Transverse colon (tissue), 4 donors: ENCODE measurements around the gene EFR3B. TPM values are rescaled to one million over a fixed set of nuclear protein-coding genes. Genes with fewer than 3 reads are reported as not detected.

Experiments
- DNase-seq: peaks from one replicate; pipeline ENCODE4 v3.0.0-alpha.2; 2019
- H3K27ac ChIP-seq, 4 donors: fragments of 200-600 bp; sonication (generic); 2 replicates each; pipeline ENCODE4 v1.5.1; 2016 to 2018; ENCODE audit warnings: inconsistent platforms in 4 of 4
- H3K27me3 ChIP-seq: fragments of 200-600 bp; sonication (generic); 2 replicates; pipeline ENCODE4 v1.5.1; 2017; ENCODE audit warnings: inconsistent platforms
- H3K36me3 ChIP-seq, 4 donors: fragments of 200-600 bp; sonication (generic); 2 replicates each; pipeline ENCODE4 v1.5.1; 2017 to 2019; ENCODE audit warnings: inconsistent platforms in 4 of 4
- H3K4me1 ChIP-seq, 4 donors: fragments of 200-600 bp; sonication (generic); 2 replicates each; pipeline ENCODE4 v1.5.1; 2017 to 2020; ENCODE audit warnings: inconsistent platforms in 4 of 4
- H3K4me3 ChIP-seq, 4 donors: fragments of 200-600 bp; sonication (generic); 1 replicate in 1 of 4; 2 replicates in 3 of 4; pipeline versions ENCODE4 v1.5.1 to v1.6.1; 2017 to 2019; ENCODE audit warnings: inconsistent platforms in 4 of 4
- H3K9me3 ChIP-seq, 2 donors: fragments of 200-600 bp; sonication (generic); 2 replicates each; pipeline ENCODE4 v1.5.1; 2017 to 2019; ENCODE audit warnings: inconsistent platforms in 2 of 2
- CTCF ChIP-seq, 5 experiments: fragments of 200-600 bp in 3 of 5; fragments of 450-650 bp in 2 of 5; sonication (generic) in 3 of 5; IDR thresholded peaks; 1 replicate in 2 of 5; 2 replicates in 3 of 5; pipeline ENCODE4 v1.5.1; 2016 to 2017; ENCODE audit warnings: antibody characterized with exemption in 5 of 5, inconsistent platforms in 3 of 5, mild to moderate bottlenecking in 2 of 5, moderate library complexity in 1 of 5
- EP300 ChIP-seq: sonication (generic); formaldehyde crosslinking; IDR thresholded peaks from one replicate; pipeline ENCODE4 v1.6.1; 2017; ENCODE audit warnings: antibody characterized with exemption, low read depth
- POLR2A ChIP-seq: fragments of 450-650 bp; IDR thresholded peaks from one replicate; pipeline ENCODE4 v1.6.1; 2016; ENCODE audit warnings: antibody characterized with exemption, mild to moderate bottlenecking, moderate library complexity
- POLR2AphosphoS5 ChIP-seq, 3 donors: sonication (generic); formaldehyde crosslinking; IDR thresholded peaks; one replicate each; pipeline ENCODE4 v1.6.1; 2016; ENCODE audit warnings: antibody characterized with exemption in 3 of 3
- WGBS, 2 donors: methylation state at CpG; one replicate each; pipeline ENCODE4 v1.1.5; 2018; ENCODE audit warnings: low coverage in 1 of 2; 5-methylcytosine and 5-hydroxymethylcytosine counted together
- in situ Hi-C, 4 donors: fragments of 200-750 bp; cut with MboI; loops; one replicate each; pipeline versions ENCODE4 v1.15.0 to v1.15.1; 2017; ENCODE audit warnings: low sequenced_read_pairs in 3 of 4, low pct_ligation_motif_present in 1 of 4, low pct_unique_long_range_greater_than_20kb in 1 of 4
- intact Hi-C: fragments of 100-400 bp; cut with DNase I; formaldehyde crosslinking; loops from one replicate; pipeline ENCODE4 v1.15.1; 2023; ENCODE audit warnings: low total_unique reads
- total RNA-seq, 4 donors: library from RNA; depleted of rRNA; stranded (reverse); fragments of >200 nt; gene quantifications; one replicate each; pipeline ENCODE4 v1.1.0, GENCODE V29; 2016

Gene EFR3B
- total RNA-seq, 4 donors from 2014 or later, result under 0.01 to 1.4 (median 0.70) TPM

DNA sequence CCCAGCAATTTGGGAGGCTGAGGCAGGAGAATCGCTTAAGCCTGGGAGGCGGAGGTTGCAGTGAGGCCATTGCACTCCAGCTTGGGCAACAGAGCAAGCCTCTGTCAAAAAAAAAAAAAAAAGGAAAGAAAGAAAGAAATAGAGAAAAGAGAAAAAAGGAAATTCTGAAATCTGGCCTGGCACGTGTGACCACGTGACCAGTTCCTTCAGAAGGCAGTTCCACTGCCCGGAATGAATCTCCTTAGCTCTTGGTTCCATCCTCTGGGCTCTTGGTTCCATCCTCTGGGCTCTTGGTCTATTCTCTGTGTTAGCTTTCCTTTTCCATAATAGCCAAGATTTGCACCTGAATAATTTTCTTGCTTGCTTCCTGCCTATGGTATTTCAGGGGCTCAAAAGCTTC is 131.8 kb downstream of the EFR3B start:
- DNase-seq, result no peak
- in situ Hi-C loops (no loop called here), intact Hi-C loops (no loop called here)
- H3K36me3 ChIP-seq, result no peaks in the 10 kb centered on the region
- peaks cover 0 to 2% (median under 1%) of the 10 kb centered on the region in 4 donors for H3K4me1 ChIP-seq
- TF ChIP-seq EP300 (no peak), CTCF (IDR thresholded peaks at IDR 0.05) (no peak), POLR2AphosphoS5 (IDR thresholded peaks at IDR 0.05) (no peak), POLR2A (no peak)
- no peak overlapping the region for H3K4me3 ChIP-seq
- peaks cover 48% of the 10 kb centered on the region for H3K27me3 ChIP-seq
- WGBS, 2 donors, result 81 to 88% methylated on average over 5 of the region's 5 CpGs
- H3K9me3 ChIP-seq, result no peaks in the 10 kb centered on the region
- no peak overlapping the region for H3K27ac ChIP-seq

- intact Hi-C loops, result no loop called here
- H3K27ac ChIP-seq, result no peak overlapping the region
- DNase-seq, result no peak
- H3K4me3 ChIP-seq, result no peak overlapping the region
- no peak for TF ChIP-seq EP300
- TF ChIP-seq POLR2A, result no peak
- no peak for TF ChIP-seq POLR2AphosphoS5 (IDR thresholded peaks at IDR 0.05)
- no peak for TF ChIP-seq CTCF (IDR thresholded peaks at IDR 0.05)
- H3K9me3 ChIP-seq, result no peaks in the 10 kb centered on the region
- H3K4me1 ChIP-seq, result no peaks in the 10 kb centered on the region
- WGBS, 2 donors, result 60% methylated on average over 6 of the region's 6 CpGs; no CpG with 5 or more reads in 1 of the 2 donors
- in situ Hi-C loops, result no loop called here
- H3K36me3 ChIP-seq, result no peaks in the 10 kb centered on the region
- H3K27me3 ChIP-seq, result peaks cover 48% of the 10 kb centered on the region
Measured at GRCh38 chr2:25174192-25174861, 132.5 kb downstream of the EFR3B start.

- H3K36me3 ChIP-seq, result no peaks in the 10 kb centered on the region
- H3K4me3 ChIP-seq, result no peak overlapping the region
- intact Hi-C loops (no loop called here), in situ Hi-C loops (no loop called here)
- TF ChIP-seq EP300 (no peak), POLR2A (no peak), POLR2AphosphoS5 (IDR thresholded peaks at IDR 0.05) (no peak), CTCF (IDR thresholded peaks at IDR 0.05) (no peak)
- no peak for DNase-seq
- WGBS, 2 donors, result 78 to 82% methylated on average over 6 of the region's 6 CpGs
- H3K9me3 ChIP-seq, result no peaks in the 10 kb centered on the region
- H3K4me1 ChIP-seq, result no peaks in the 10 kb centered on the region
- peaks cover 30% of the 10 kb centered on the region for H3K27me3 ChIP-seq
- no peak overlapping the region for H3K27ac ChIP-seq
Measured at GRCh38 chr2:25176138-25176537, 134.3 kb downstream of the EFR3B start.

DNA sequence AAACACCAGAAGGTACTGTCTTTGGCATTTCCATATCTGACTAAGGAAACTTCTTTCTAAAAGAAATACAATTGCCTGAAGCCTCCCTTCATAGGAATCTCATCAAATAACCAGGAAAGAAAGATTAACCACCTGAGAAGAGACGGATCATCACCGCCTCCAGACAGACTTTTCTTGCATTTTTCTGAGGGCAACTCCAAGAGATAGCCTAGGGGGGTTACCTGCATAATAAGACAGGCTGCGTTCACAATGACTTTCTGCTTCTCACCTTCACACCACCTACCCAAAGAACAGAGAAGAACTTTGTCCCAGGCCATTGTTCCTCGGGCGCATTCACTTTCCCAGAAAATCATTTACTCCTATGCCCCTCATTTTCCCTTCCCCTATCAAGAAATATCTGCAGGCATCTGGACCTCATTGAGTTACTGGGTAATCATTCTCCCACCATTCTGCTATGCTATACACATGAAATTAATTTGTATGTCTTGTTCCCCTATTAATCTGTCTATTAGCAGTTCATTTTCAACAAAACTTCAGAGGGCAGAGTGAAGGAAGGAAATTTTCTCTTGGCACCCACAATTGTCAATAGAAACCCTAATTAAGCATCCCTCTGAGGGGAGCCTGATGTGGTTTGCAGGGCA is 134.8 kb downstream of the EFR3B start:
- Histone ChIP-seq H3K36me3 (no peaks in the 10 kb centered on the region), H3K9me3 (no peaks in the 10 kb centered on the region), H3K27ac (no peak overlapping the region), H3K4me3 (no peak overlapping the region), H3K4me1 (no peaks in the 10 kb centered on the region), H3K27me3 (peaks cover 26% of the 10 kb centered on the region)
- TF ChIP-seq POLR2AphosphoS5 (IDR thresholded peaks at IDR 0.05), result no peak
- no peak for TF ChIP-seq POLR2A
- no peak for TF ChIP-seq CTCF (IDR thresholded peaks at IDR 0.05)
- no peak for TF ChIP-seq EP300
- DNase-seq, result no peak
- in situ Hi-C loops, result no loop called here
- WGBS, 2 donors, result 83 to 91% methylated on average over 5 of the region's 5 CpGs
- intact Hi-C loops, result no loop called here
